ENCODE measurements around the gene C4orf17.

DNA sequence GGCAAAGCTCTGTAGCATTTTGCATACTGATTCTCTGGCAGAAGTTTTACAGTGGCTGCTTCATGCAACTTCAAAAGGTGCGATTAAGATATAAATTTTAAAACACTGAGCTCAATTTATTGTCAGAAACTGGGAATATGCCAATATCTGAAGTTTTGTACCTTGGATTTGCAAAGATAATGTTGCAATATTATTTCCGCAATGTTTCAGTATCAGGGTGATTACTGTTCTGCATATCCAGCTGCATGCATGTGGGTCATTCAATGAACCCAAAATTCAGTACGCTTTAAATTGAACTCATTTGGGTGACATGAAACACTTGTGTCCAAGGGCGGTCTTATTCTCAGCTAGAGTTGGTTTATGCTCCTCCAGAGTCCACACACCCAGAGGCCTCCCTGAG is 26.9 kb downstream of the C4orf17 start:
- TF ChIP-seq, protein P1, sequence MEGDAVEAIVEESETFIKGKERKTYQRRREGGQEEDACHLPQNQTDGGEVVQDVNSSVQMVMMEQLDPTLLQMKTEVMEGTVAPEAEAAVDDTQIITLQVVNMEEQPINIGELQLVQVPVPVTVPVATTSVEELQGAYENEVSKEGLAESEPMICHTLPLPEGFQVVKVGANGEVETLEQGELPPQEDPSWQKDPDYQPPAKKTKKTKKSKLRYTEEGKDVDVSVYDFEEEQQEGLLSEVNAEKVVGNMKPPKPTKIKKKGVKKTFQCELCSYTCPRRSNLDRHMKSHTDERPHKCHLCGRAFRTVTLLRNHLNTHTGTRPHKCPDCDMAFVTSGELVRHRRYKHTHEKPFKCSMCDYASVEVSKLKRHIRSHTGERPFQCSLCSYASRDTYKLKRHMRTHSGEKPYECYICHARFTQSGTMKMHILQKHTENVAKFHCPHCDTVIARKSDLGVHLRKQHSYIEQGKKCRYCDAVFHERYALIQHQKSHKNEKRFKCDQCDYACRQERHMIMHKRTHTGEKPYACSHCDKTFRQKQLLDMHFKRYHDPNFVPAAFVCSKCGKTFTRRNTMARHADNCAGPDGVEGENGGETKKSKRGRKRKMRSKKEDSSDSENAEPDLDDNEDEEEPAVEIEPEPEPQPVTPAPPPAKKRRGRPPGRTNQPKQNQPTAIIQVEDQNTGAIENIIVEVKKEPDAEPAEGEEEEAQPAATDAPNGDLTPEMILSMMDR (conservative IDR thresholded peaks at IDR 0.05 in 1 of 2, IDR thresholded peaks at IDR 0.05 in 1 of 2; ENCODE audit: extremely low read depth in 1 of 2, insufficient read depth in 1 of 2, low read depth in 1 of 2, low read length in 2 of 2): no peak
- no peak for TF ChIP-seq EZH2 (IDR thresholded peaks at IDR 0.05; ENCODE audit: borderline replicate concordance, low read length)
